DMS 273 (cell line): ENCODE measurements around the gene DOCK1.

Experiments used
- DNase-seq: peaks from one replicate; lab custom pipeline; 2025; ENCODE audit not compliant: unreplicated experiment; lab: John Stamatoyannopoulos, UW

DOCK1 gene

DNA sequence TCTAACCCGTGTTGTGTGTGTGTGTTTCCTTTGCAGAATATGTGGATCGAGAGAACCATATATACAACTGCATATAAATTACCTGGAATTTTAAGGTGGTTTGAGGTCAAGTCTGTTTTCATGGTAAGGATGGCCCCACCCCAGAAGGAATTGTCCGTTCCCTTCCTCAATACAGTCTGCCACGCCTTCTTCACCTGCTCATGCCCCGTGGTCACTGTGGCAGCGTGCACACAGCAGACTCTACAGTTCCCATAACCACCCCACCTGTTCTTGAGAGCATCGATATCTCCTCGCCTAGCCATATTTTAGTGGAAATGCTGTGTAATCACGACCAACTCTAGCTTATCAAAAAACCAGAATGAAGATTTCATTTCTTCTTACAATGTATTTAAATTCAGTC is 509.9 kb downstream of the DOCK1 start:
- no peak for DNase-seq

DNA sequence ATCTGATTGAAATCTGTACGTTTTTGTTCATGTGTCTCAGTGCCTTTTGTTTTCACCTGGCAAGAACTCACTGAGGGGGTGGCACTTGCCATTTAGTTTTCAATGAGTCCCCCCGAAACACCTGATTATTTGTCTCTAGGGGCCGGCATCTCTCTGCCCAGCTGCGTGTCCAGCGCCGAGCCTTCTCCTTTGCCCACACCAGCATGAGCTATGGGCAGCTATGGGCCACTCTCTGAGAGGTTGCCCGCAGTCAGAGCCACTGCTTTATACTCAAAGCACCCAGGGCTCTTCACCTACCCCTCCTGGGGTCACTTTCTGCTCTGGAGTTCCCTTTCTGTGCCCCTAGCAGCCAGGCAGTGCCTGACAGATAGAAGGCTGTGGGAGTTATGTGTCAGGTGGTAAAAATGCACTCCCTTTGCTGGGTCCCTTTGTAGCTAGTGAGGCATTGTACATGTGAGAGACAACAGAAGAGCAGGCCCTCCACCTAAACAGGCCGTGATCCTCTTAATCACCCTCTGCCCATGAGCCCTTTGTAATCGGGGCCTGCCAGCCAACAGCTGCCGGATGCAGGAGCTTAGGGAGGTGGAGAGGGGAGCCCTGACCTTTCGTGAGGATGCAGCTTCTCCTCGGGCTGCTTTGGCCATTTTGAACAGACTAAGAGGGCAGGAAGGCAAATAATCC is 510.8 kb downstream of the DOCK1 start:
- DNase-seq: no peak

DNA sequence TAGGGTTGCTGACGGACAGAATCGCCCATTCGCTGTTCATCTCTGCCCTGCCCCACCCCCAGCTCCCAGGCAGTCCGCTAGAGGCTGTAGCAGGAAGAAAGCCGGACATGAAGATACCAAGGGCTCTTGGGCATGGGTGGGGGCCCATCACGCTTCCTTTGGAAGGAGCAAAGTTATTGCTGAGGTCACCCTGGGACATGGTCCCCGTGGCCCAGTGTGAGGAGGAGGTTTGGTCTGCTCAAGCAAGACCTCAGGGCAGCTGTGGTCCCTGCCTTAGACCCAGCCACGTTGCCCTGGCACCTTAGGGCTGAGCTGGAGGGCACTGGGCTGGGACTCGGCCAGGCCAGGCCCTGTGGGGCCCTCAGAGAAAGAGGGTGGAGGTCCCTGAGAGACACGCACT is 511.8 kb downstream of the DOCK1 start:
- no peak for DNase-seq

DNA sequence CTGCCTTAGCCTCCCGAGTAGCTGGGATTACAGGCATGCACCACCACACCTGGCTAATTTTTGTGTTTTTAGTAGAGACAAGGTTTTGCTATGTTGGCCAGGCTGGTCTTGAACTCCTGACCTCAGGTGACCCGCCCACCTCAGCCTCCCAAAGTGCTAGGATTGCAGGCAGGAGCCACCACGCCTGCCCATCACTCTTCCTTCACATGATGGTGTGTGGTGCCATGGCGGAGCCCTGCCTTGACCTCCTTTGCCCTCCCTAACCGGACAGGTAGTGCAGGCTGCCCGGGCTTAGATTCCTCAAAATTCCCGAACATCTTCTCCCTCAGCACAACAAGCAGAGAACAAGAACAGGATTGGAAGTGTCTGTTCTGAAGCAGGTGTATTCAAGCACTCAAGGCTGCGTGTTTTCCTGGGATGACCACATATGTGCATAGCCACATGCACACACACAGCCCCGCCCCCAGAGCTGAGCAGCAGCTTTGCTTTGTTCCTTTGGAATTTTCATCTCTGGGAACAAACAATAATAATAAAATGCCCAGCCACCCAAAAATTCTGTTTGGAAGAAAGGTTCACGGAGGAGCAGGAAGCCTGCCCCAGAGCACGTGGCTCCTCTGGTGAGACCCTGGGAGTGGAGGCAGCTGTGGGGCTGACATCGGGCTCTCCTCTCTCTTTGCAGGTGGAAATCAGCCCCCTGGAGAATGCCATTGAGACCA is 512.6 kb downstream of the DOCK1 start:
- DNase-seq: no peak

DNA sequence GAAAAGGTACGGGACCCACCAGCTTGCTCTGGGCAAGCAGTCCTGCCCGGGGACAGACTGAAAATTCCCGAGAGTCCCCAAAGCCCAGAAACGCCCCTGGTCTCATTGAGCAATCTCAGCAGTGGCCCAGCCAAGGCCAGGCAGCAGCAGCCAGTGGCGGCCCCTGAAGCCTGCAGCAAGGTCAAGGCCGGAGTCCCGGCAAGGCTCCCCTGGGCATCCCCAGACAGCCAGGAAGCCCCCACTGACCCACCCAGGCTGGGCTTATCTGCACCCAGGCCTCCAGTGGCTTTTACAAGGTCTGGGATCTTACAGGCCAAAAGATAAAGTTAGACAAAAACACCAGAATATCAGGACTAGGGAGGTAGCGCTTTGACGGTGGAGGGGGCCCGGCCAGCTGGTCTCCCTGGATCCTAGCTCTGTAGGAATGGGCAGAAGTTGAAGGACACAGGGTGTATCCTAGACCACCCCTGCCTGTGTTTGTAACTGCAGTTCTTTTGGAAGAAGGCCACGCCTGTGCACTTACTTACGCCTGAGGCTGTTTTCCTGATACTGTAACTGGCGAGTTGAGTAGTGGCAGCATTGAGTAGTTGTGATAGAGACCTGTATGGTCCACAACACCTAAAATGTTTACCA is 513.4 kb downstream of the DOCK1 start:
- DNase-seq: no peak

DNA sequence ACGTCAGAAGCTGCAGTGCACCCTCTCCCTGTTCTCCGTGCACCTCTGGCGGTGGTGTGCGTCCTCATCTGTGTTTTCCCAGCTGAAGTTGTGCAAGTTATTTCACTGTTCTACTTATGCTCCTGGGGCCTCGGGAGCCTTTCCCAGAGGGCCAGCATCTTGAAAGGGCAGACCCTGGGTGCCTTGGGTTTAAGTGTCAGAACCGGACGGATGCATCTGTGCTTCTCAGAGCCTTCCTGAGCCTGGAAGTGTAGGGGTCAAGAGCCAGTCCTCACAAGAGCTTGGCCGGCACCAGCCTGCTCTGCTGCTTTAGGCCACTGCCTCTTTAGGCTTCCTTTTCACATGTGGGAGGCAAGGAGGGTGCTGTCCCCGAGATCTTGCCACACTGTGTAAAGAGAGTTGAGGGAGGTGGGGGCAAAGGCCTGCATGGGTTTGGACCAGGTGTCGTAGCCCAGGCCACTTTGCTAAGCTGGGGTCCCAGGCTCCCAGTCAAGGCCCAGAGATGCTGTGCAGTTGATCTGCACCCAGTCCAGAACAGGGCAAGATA is 515.0 kb downstream of the DOCK1 start:
- DNase-seq: no peak

DNA sequence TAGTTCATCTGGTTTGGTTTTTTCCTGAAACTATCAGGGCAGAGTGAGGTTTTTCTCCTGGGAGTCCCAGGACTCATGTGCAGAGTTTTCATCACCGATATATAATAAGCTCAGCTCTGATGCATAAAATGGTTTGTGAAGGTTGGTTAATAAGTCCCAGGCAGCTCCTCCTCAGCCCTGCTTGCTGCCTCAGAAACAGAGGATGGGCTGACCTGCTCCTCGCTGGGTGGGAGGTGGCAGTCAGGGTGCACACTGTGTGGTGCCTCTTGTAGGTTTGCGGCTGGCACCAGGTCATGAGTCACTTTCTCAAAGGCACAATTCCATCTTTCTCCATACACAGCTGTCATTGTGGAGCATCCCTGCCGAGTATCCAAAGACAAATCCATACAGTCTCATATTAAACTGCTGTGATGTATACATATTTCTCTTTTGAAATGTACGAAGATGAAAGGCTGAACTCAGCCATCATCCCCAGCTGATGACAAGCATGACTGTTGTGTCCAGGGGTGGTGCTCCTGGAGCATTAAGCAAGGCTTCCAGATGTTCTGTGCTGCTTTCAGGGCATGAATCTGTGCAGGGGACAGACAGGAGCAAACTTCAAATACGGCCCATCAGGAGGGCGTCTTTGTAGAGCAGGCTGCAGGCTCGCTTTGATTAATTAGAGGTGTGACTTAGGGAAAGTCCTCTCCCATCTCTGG is 518.1 kb downstream of the DOCK1 start:
- no peak for DNase-seq

DNA sequence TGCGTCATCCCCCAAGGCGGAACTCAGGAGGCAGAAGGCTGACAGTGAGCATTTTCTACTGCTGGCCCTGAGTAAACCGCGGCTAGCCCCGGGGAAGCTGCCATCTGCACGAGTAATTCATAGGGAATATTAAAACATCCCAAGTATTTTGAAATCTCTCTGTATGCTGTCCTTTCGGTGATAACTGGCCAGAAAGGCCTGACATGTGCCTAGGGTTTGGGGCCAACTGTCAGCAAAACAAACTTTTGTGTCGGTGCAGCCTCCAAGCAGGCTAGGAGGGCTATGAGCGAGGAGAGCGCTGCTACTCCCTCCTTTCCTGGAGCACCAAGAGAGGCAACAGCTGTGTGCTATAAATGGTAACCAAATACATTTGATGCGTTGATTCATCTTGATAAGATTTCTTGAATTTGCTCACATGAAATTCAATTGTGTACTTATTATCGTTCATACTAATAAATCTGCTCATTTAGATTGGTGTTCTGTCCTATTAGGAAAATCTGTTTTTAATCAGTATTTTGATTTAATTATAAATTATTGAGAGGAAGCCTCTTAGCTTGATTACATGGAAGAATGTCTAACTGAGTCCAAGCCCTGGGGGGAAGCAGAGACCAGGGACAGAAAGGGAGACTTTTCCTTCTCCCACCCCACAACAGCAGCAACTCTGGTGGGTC is 519.5 kb downstream of the DOCK1 start:
- DNase-seq: peak; percentile 65

DNA sequence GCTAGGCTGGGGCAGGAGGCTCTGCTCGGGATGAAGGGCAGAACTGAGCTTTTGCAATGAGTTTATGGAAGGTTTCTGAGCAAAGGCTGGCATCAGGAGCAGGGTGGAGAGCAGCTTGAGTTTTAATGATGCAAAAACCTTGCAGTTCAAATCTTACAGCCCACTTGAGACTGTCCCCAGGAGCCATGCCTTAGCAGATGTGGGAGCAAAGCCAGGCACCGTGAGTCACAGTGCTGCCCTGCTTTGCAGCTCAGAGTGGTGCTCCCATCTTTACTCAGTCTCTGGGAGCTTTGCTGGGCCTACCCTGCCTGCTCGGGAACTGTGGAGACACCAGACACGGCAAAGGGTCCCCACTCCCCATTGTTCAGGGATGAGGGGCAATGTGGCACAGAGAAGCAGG is 521.5 kb downstream of the DOCK1 start:
- DNase-seq: no peak

DNA sequence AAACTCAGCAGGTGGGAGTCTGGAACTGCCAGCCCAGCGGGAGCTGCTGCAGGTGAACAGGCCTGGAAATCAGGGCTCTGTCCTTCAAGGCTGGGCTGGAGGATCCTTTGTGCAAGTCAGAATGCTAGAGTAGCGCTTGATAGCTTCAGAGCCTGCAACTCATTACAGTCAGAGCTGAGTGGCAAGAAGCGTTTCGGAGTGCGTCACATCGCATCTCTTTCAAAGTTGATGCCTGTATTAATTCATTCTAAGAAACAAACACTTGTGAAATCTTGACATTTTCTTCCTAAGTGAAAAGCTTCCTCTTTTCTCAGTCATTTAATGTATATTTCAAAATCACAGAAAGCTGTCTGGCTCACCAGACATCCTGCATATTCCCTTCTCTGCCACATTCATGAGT is 522.7 kb downstream of the DOCK1 start:
- no peak for DNase-seq

DNA sequence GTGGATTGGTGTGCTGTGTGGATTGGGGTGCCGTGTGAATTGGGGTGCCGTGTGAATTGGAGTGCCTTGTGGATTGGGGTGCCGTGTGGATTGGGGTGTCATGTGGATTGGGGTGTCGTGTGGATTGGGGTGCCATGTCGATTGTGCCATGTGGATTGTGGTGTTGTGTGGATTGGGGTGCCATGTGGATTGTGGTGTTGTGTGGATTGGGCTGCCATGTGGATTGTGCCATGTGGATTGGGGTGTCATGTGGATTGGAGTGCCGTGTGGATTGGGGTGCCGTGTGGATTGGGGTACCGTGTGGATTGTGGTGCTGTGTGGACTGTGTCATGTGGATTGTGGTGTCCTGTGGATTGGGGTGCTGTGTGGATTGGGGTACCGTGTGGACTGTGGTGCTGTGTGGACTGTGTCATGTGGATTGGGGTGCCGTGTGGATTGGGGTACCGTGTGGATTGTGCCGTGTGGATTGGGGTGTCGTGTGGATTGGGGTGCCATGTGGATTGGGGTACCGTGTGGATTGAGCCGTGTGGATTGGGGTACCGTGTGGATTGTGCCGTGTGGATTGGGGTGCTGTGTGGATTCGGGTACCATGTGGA is 523.3 kb downstream of the DOCK1 start:
- no peak for DNase-seq

DNA sequence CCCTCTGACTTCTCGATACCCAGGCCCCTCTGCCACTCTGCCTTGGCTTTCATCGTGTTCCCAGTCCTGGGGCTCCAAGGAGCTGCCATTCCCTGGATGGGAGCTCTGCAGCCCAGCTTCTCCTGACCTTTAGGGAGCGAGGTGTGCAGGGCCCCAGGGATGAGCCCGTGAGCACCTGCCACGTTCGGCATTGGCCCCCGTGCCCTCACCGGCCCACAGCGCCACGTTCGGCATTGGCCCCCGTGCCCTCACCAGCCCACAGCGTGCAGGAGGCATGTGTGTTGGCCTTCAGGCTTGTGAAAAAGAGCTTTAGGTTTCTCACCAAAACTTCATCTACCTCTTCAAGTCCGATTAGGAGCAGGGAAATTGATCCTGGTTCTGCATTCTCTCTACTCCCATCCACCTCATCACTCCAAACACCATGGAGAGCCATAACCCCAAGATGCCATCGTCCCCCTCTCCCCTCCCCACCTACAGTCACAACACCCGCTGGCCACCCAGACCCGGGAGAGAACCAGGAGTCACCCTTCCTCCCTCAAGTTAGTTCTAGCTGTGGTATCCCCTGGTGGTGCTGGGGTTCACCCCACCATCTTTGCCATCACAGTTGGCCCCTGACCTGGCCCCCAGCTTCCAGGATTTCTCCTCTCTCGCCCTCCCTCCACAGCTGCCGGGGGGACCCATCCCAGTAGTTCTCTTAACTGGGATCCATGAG is 524.5 kb downstream of the DOCK1 start:
- no peak for DNase-seq

DNA sequence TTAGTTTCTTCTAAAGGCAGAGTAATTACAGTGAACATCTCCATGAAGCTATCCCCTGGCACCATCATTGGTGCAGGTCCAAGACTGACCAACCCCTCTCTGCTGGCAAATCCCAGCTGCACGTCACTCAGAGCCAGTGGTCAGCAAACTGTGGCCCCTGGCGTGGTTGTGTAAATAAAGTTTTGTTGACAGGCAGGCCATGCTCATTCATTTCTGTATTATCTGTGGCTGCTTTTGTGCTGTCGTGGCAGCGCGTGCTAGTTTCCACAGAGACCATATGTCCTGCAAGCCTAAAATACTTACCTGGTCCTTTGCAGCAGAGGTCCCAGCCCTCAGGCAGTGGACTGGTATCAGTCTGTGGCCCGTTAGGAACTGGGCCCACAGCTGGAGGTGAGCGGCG is 526.3 kb downstream of the DOCK1 start:
- no peak for DNase-seq

DNA sequence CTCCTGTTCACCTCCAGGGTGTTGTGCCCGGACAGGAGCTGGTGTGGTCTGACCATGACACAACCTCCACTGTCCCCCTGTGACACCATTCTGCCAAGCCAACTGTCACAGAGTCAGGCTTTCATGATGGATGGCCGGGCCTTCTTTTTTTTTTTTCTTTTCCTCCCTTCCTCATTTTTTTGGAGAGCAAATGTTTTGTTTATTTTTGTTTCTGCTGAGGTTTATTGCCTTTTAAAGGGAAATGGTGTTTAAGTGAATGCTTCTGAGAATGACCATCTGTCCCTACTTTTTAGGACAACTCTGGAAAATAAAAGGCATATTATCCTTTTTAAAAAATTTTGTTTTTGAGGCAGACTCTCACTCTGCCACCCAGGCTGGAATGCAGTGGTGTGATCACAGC is 528.8 kb downstream of the DOCK1 start:
- DNase-seq: no peak

DNA sequence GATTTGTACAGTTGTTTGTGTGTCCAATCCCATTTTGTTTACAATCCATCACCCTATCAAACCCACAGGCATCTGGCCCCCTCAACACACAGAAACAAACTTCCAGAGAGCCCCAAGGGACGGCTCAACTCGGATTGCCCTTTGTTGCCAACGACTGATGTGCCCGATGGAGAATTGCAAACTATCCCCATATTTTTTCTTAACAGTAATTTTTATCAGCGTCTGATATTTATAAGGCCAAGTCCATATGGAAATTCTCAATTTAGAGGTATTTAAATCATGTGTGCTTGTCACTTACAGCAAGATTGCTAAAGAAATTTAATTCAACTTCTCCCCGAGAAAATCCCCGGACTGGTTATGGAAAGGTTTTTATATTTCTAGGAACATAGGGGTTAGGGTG is 530.0 kb downstream of the DOCK1 start:
- DNase-seq: no peak

DNA sequence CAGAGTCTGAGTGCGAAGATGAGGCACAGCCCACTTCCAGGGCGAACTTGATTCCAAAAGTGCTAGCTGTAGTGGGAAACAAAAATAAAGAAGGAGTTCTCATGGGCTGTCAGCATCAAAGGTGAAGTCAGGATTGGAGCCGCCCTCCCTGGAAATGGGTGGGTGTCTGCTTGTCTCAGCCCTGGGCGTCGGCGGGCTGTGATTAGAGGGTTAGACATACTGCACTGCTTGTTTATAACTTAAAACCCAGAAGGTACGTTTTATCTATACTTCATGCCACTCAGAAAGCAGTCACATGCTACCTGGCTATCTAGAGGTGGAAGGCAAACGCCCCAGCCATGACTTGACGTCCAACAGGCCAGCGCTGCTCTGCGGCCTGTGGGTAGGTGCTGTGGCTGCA is 535.1 kb downstream of the DOCK1 start:
- DNase-seq: no peak

DNA sequence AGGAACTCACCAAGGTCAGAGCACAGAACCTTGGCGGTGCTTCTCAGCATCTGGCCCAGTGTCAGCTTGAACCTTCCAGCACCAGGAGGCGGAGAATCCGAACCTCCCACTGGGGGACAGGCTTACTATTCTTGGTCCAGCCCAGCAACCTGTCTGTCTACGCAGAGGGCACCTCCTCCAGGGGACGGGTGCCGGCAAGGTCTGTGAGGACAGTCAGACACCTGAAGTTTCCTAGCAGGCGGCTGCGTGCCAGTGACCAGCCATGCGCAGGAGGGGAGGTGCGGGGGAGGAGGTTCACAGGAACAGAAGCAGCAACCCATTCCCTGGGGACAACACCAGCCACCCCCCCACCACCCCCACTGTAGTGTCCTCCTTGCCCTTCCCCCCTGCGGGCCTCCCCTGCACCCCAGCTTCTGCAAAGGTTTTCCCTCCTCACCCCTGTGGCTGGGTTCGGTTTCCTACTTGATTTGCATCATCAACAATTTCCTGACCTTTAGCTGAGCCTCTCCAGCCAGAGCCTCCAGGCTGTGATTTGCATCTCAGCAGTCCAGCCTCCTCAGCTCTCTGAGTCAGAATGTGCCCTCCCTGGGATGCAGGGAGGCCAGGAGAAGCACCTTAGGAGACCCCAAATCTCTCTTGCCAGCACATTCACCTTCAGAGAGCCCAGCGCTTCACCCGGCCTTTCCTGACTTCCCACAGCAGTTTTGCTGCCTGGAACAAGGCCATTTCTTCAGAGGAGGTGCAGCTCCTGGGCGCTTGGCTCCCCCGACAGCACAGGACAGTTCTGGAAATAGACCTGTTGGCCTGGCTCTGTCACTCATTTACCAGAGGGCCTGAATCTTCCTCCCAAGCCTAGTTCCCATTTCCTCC is 536.4 kb downstream of the DOCK1 start:
- DNase-seq: no peak

DNA sequence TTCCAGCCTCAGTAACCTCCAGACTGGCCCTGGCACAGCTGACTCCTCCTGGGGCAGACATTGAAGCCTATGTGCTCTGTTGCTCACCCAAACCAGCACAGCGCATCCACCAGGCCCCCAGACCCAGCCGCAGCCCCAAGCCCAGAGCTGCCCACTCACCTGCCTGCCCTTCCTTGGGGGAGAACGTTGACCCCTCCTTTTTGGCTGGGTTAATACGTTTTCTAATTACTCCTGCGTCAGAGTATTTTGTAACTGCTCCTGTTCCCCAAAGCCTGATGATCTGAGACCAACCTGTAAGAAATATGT is 536.9 kb downstream of the DOCK1 start:
- DNase-seq: no peak

DNA sequence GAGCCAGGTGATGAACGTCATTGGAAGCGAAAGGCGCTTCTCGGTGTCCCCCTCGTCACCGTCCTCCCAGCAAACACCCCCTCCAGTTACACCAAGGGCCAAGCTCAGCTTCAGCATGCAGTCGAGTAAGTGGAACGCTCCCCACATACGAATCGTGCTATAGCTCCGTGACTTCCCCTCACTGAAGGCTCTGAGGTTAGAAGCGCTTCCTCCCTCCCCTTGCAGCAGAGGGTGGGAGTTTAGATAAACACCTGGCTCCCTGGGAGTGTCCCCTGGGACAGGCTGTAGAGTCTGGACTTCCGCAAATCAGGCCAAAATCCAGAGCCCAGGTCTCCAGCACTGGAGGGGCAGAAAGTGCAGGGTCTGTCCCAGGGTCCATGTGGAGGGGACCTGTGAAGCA is 538.9 kb downstream of the DOCK1 start:
- no peak for DNase-seq
